ENCODE measurements around the gene INSRR. TPM values are rescaled to one million over a fixed set of nuclear protein-coding genes. Genes with fewer than 3 reads are reported as not detected.

The INSRR gene
- total and polyA plus RNA-seq, 2 of the 8 experiments (the other 6 are each of a cell fraction or from before 2014, with no cell fraction given) = 0.02 TPM; not detected in 1

- Histone ChIP-seq H3K4me2 (ENCODE audit: insufficient read depth in 1 of 2, low read depth in 2 of 2, low read length in 2 of 2) (no peak overlapping the region), H4K8ac (ENCODE audit: extremely low read depth, insufficient read depth, low read length) (no peak overlapping the region)
- FAIRE-seq = no peak
These were observed 52.1 kb downstream of the INSRR start for GRCh38 chr1:156806512-156807440.

More at GRCh38 chr1:156806512-156807440, 52.1 kb downstream of the INSRR start:
- CTCF ChIA-PET (ENCODE audit: partially characterized antibody) = interaction anchor here (0.6 to 31.8 kb wide), 9 partner anchors 9 to 176 kb away, joined by 3 to 491 read pairs (median 4); partner anchors contain the start of genes INSRR and NTRK1
- no peak for DNase-seq (ENCODE audit: low read depth in 1 of 2, low spot score in 2 of 2)
- Histone ChIP-seq H3K79me2 (ENCODE audit: control insufficient read depth in 1 of 2, insufficient read depth in 2 of 2, low read length in 2 of 2) (no peaks in the 10 kb centered on the region), H3K27ac (ENCODE audit: low read depth, low read length) (no peak overlapping the region), H3K23ac (ENCODE audit: insufficient read length) (no peak overlapping the region), H2AK5ac (ENCODE audit: low read depth, low read length) (no peak overlapping the region), H4K91ac (replicated peaks; ENCODE audit: insufficient read length, low read length) (no peak overlapping the region), H3K9ac (replicated peaks in 1 of 4; ENCODE audit: extremely low read depth in 1 of 4, low read depth in 3 of 4, low read length in 3 of 4) (no peak overlapping the region), H2BK120ac (replicated peaks; ENCODE audit: low read depth, low read length) (no peak overlapping the region), H3K56ac (replicated peaks; ENCODE audit: insufficient read length, low read depth, low read length) (no peak overlapping the region), H3K14ac (ENCODE audit: insufficient read length) (no peak overlapping the region), H4K5ac (ENCODE audit: insufficient read length, low read depth, low read length) (no peak overlapping the region), H3K23me2 (ENCODE audit: low read depth, low read length) (no peaks in the 10 kb centered on the region), H3K27me3 (replicated peaks in 1 of 4; ENCODE audit: control insufficient read depth in 3 of 4, extremely low read depth in 1 of 4, insufficient read depth in 3 of 4, low read length in 3 of 4) (peaks cover 0 to 3% (median 1%) of the 10 kb centered on the region in 4 experiments; a peak in 2 of 7 replicates), H3K4me3 (ENCODE audit: extremely low read depth in 1 of 4, insufficient read depth in 2 of 4, low read depth in 3 of 4, low read length in 4 of 4) (no peak overlapping the region), H2BK12ac (ENCODE audit: low read depth, low read length) (no peak overlapping the region), H2AFZ (ENCODE audit: low read length) (no peak overlapping the region), H3K36me3 (ENCODE audit: control insufficient read depth in 2 of 4, insufficient read depth in 4 of 4, low read length in 3 of 4) (no peaks in the 10 kb centered on the region), H3K4me1 (replicated peaks in 1 of 4; ENCODE audit: control insufficient read depth in 3 of 4, insufficient read depth in 4 of 4, low read length in 3 of 4) (no peaks in the 10 kb centered on the region; a peak in 3 of 7 replicates), H3K4ac (replicated peaks; ENCODE audit: insufficient read length, low read depth, low read length) (no peak overlapping the region), H3K18ac (ENCODE audit: extremely low read depth, low read length) (no peak overlapping the region), H4K20me1 (replicated peaks in 1 of 2; ENCODE audit: control insufficient read depth in 1 of 2, insufficient read depth in 2 of 2, low read length in 2 of 2) (no peaks in the 10 kb centered on the region), H3K79me1 (ENCODE audit: low read depth, low read length) (no peaks in the 10 kb centered on the region), H3K9me3 (ENCODE audit: insufficient read depth in 2 of 2, low read depth in 1 of 2, low read length in 1 of 2) (no peaks in the 10 kb centered on the region), H2BK20ac (ENCODE audit: low read length) (no peak overlapping the region), H2BK15ac (ENCODE audit: low read length) (no peak overlapping the region), H2BK5ac (ENCODE audit: low read depth, low read length) (no peak overlapping the region)
- WGBS, 2 experiments (ENCODE audit: extremely low coverage in 1 of 2, insufficient coverage in 1 of 2, insufficient read length in 1 of 2, insufficient replicate concordance in 2 of 2, low coverage in 1 of 2, low lambda C conversion rate in 2 of 2, missing lambda C conversion rate in 1 of 2) = 93% methylated on average over 7 of the region's 7 CpGs; no CpG with 5 or more reads in 1 of the 2 experiments
- TF ChIP-seq POLR2AphosphoS5 (IDR thresholded peaks at IDR 0.05; ENCODE audit: low read depth, low read length) (no peak), KDM4A (IDR thresholded peaks at IDR 0.05; ENCODE audit: low read depth, low read length, severe bottlenecking) (no peak), KDM5A (IDR thresholded peaks at IDR 0.05; ENCODE audit: low read length) (no peak), SP1 (IDR thresholded peaks at IDR 0.05; ENCODE audit: low read depth, low read length) (no peak), SRF (IDR thresholded peaks at IDR 0.05; ENCODE audit: low read depth, low read length) (no peak), BCL11A (IDR thresholded peaks at IDR 0.05; ENCODE audit: low read depth in 2 of 2, low read length in 2 of 2) (no peak), CBX8 (IDR thresholded peaks at IDR 0.05; ENCODE audit: borderline replicate concordance, low read depth, low read length) (no peak), CEBPB (IDR thresholded peaks at IDR 0.05; ENCODE audit: low read depth, low read length) (no peak), TAF1 (IDR thresholded peaks at IDR 0.05; ENCODE audit: low read depth, low read length) (no peak), SP4 (IDR thresholded peaks at IDR 0.05; ENCODE audit: low read length) (no peak), HDAC6 (IDR thresholded peaks at IDR 0.05; ENCODE audit: low read depth, low read length) (no peak)
- POLR2A ChIA-PET (ENCODE audit: partially characterized antibody) = interaction anchor here (0.9 to 1.5 kb wide), 4 partner anchors 11 to 155 kb away, joined by 3 to 4 read pairs (median 3); partner anchors contain the start of gene NTRK1
